Left lobe of liver (tissue), 2 donors: ENCODE results near the gene H2BK1. TPM values are rescaled to one million over a fixed set of nuclear protein-coding genes. Genes with fewer than 3 reads are reported as not detected.

Source experiments
- ATAC-seq: fragments of 200-7000 bp; cut with Tn5 transposase; one replicate; pipeline ENCODE4 v1.9.1; 2020; ENCODE audit warnings: mild to moderate bottlenecking, moderate library complexity
- DNase-seq: peaks from one replicate; pipeline ENCODE4 v3.0.0-alpha.2; 2020; ENCODE audit warnings: low spot score
- total RNA-seq: library from RNA; stranded (reverse); gene quantifications from one replicate; pipeline ENCODE4 v1.2.1, GENCODE V29; 2021
- donor health status: DM: no; HTN: no; CAD: no; lungs with moderate emphysema.
- donor health status: DM: no; HTN: yes; CAD: no.

H2BK1 gene
- total RNA-seq, 1 donor from 2014 or later, result not detected

GRCh38 chr7:151245360-151246101, 35.2 kb upstream of the H2BK1 start:
- peak; percentile 7 for ATAC-seq
- no peak for DNase-seq

GRCh38 chr7:151244841-151245346, 34.6 kb upstream of the H2BK1 start:
- ATAC-seq (no peak), DNase-seq (no peak)

- DNase-seq, result no peak
- ATAC-seq, result peak; percentile 52
Measured at GRCh38 chr7:151244196-151244840, 34.0 kb upstream of the H2BK1 start.

GRCh38 chr7:151243408-151244195, 33.3 kb upstream of the H2BK1 start:
- ATAC-seq, result peak; percentile 8
- no peak for DNase-seq

GRCh38 chr7:151243045-151243349, 32.7 kb upstream of the H2BK1 start:
- ATAC-seq, result no peak
- DNase-seq, result no peak

GRCh38 chr7:151242159-151243044, 32.1 kb upstream of the H2BK1 start:
- DNase-seq (no peak), ATAC-seq (no peak)

GRCh38 chr7:151241755-151242096, 31.4 kb upstream of the H2BK1 start:
- DNase-seq (no peak), ATAC-seq (no peak)

GRCh38 chr7:151240942-151241754, 30.9 kb upstream of the H2BK1 start:
- DNase-seq (no peak), ATAC-seq (no peak)

- no peak for DNase-seq
- ATAC-seq, result no peak
Measured at GRCh38 chr7:151240536-151240935, 30.2 kb upstream of the H2BK1 start.

- no peak for ATAC-seq
- no peak for DNase-seq
Measured at GRCh38 chr7:151239837-151240459, 29.7 kb upstream of the H2BK1 start.

- ATAC-seq (no peak), DNase-seq (no peak)
Measured at GRCh38 chr7:151238924-151239836, 28.9 kb upstream of the H2BK1 start.

GRCh38 chr7:151238190-151238810, 28.0 kb upstream of the H2BK1 start:
- DNase-seq, result no peak
- no peak for ATAC-seq

GRCh38 chr7:151237244-151238189, 27.2 kb upstream of the H2BK1 start:
- no peak for ATAC-seq

GRCh38 chr7:151236406-151236805, 26.1 kb upstream of the H2BK1 start:
- DNase-seq (no peak), ATAC-seq (no peak)

More at GRCh38 chr7:151237244-151238189, 27.2 kb upstream of the H2BK1 start:
- DNase-seq, result no peak

GRCh38 chr7:151235091-151235787, 25.0 kb upstream of the H2BK1 start:
- DNase-seq (no peak), ATAC-seq (no peak)

- no peak for ATAC-seq
- no peak for DNase-seq
Measured at GRCh38 chr7:151233804-151234203, 23.5 kb upstream of the H2BK1 start.
